ENCODE data around the gene CRABP2.

- TF ChIP-seq, protein P1, sequence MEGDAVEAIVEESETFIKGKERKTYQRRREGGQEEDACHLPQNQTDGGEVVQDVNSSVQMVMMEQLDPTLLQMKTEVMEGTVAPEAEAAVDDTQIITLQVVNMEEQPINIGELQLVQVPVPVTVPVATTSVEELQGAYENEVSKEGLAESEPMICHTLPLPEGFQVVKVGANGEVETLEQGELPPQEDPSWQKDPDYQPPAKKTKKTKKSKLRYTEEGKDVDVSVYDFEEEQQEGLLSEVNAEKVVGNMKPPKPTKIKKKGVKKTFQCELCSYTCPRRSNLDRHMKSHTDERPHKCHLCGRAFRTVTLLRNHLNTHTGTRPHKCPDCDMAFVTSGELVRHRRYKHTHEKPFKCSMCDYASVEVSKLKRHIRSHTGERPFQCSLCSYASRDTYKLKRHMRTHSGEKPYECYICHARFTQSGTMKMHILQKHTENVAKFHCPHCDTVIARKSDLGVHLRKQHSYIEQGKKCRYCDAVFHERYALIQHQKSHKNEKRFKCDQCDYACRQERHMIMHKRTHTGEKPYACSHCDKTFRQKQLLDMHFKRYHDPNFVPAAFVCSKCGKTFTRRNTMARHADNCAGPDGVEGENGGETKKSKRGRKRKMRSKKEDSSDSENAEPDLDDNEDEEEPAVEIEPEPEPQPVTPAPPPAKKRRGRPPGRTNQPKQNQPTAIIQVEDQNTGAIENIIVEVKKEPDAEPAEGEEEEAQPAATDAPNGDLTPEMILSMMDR (IDR thresholded peaks at IDR 0.05), result no peak
- TF ChIP-seq HDAC2 (IDR thresholded peaks at IDR 0.05) (no peak), MAFK (IDR thresholded peaks at IDR 0.05; ENCODE audit: partially characterized antibody) (no peak), EHF (CRISPR knock-in tag; IDR thresholded peaks at IDR 0.05) (no peak), CHD2 (IDR thresholded peaks at IDR 0.05; ENCODE audit: low read length, partially characterized antibody) (no peak), MYC (IDR thresholded peaks at IDR 0.05; ENCODE audit: borderline replicate concordance, low read length) (no peak), RFX5 (IDR thresholded peaks at IDR 0.05) (no peak)
- TF ChIP-seq, protein P2, sequence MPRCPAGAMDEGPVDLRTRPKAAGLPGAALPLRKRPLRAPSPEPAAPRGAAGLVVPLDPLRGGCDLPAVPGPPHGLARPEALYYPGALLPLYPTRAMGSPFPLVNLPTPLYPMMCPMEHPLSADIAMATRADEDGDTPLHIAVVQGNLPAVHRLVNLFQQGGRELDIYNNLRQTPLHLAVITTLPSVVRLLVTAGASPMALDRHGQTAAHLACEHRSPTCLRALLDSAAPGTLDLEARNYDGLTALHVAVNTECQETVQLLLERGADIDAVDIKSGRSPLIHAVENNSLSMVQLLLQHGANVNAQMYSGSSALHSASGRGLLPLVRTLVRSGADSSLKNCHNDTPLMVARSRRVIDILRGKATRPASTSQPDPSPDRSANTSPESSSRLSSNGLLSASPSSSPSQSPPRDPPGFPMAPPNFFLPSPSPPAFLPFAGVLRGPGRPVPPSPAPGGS (IDR thresholded peaks at IDR 0.05), result no peak
Measured at GRCh38 chr1:156665539-156665938, 39.8 kb downstream of the CRABP2 start.
